Measurements from ENCODE around the gene SBNO2. TPM values are rescaled to one million over a fixed set of nuclear protein-coding genes. Genes with fewer than 3 reads are reported as not detected.

Gene SBNO2
- total RNA-seq, 1 donor from 2014 or later, result 131 TPM

DNA sequence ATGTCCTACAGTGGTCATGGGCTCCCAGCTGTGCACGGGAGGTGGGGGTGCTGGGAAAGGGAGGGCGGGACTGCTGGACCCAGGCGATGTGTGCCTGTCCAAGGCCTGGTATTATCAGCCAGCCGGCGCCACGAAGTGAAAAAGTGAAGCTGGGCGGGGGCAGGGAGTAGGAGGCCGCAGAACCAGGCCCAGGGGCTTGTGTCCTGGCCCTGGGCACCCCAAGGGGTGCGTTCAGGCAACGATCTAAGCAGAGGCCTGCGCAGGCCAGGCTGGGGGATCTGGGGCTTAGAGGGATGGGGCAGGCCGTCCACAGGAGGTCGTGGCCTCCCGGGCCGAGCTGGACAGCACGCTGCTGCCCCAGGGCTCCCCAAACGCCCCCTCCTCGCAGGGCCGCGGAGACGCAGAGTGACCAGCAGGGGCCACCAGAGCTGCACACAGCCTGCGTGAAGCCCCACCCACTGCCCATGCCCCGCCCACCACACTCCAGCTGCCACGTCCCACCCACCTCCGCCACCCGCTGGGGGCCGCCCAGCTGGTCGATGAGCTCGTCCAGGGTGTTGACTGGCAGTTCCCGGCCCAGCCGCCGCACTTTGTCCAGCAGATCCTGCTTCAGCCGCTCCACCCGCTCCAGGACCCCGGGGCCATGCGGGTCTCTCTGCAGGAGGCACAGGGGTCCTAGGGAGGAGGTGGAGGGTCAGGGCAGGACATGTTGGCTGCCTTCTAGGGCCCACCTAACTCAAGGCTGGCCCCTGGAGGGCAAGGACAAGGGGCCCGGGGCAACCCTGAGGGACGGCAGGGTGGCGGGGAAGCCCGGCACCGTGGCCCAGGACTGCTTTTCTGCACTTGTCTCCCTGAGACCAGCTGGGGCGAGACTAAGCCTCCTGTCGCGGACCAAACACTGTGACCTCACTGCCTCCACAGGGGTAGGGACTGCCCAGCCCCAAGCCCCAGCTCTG lies 60.8 kb downstream of the SBNO2 start:
- DNase-seq (ENCODE audit: low spot score) (peak; percentile 98), ATAC-seq (peak; percentile 92)
- intact Hi-C loops (cut with DNase I), result loop anchor here (5.0 kb wide), 1 partner anchor 79 kb away; no protein-coding TSS in a partner anchor

- peak; percentile 61 for ATAC-seq
- intact Hi-C loops (cut with DNase I), result loop anchor here (5.0 kb wide), 1 partner anchor 80 kb away; no protein-coding TSS in a partner anchor
- no peak for DNase-seq (ENCODE audit: low spot score)
Observed at GRCh38 chr19:1112268-1113029, 61.6 kb downstream of the SBNO2 start.

- DNase-seq (ENCODE audit: low spot score), result no peak
- no peak for ATAC-seq
- intact Hi-C loops (cut with DNase I), result loop anchor here (5.0 kb wide), 1 partner anchor 81 kb away; no protein-coding TSS in a partner anchor
Observed at GRCh38 chr19:1111641-1112267, 62.3 kb downstream of the SBNO2 start.

GRCh38 chr19:1110809-1111640 lies 63.0 kb downstream of the SBNO2 start:
- intact Hi-C loops (cut with DNase I), result loop anchor here (5.0 kb wide), 1 partner anchor 81 kb away; no protein-coding TSS in a partner anchor

GRCh38 chr19:1109697-1110671 lies 64.1 kb downstream of the SBNO2 start:
- DNase-seq (ENCODE audit: low spot score) (no peak), ATAC-seq (no peak)
- intact Hi-C loops (cut with DNase I), result loop anchor here (5.0 kb wide), 1 partner anchor 82 kb away; no protein-coding TSS in a partner anchor

More at GRCh38 chr19:1110809-1111640, 63.0 kb downstream of the SBNO2 start:
- ATAC-seq (no peak), DNase-seq (ENCODE audit: low spot score) (no peak)

DNA sequence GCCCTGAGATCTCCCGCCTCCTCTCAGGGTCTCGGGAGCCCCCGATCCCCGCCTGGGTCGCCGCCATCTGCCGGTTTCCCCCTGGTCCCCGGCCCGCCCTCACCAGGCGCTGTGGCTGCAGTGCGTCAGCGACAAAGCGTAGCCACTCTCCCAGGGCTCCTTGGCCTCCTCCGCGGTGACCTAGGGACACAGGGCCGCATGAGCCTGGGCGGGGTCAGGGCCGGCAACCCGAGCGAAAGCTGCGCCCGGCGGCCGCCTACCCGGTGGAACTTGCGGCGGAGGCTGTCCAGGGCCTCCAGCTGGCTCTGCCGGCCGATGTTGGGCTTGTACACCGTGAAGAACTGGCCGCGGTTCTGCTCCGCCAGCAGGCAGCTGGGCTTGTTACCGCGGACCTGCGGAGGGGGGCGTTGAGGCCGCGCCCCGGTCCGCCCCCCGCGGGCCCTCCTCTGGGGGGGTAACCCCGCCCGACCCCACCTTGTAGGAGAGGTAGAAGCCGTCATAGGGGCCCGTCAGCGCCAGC lies 65.0 kb downstream of the SBNO2 start:
- no peak for DNase-seq (ENCODE audit: low spot score)
- no peak for ATAC-seq
- intact Hi-C loops (cut with DNase I), result no loop called here

- intact Hi-C loops (cut with DNase I), result no loop called here
- DNase-seq (ENCODE audit: low spot score) (no peak), ATAC-seq (no peak)
Observed at GRCh38 chr19:1108291-1109031, 65.6 kb downstream of the SBNO2 start.

DNA sequence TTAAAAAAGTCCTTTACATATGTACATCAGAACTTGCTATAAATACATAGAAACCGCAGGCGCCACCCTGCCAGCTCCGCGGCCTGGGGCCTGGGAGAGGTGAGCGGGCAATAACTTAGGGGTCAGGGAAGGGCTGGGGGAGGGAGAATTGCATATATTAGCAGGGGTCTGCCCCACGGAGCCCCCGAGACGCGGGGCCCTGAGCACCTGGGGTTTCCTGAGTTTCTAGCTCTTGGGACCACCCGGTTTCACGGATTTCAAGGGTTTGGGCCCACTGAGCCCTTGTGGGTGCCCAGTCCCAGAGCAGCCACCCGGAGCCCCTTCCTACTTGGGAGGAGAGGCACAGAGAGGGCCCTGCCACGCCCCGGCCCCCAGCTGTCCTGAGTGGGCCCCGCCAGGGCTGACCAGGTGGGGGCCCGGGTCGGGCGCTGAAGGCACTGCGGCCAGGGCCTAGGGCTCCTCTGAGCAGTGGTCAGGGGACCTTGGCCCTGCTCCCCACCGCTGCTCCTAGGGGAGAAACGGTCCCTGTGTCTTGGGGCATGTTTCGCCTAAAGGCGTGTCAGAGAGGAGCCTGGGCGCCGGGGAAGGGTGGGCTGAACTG lies 66.3 kb downstream of the SBNO2 start:
- intact Hi-C loops (cut with DNase I), result no loop called here
- DNase-seq (ENCODE audit: low spot score), result no peak
- no peak for ATAC-seq

DNA sequence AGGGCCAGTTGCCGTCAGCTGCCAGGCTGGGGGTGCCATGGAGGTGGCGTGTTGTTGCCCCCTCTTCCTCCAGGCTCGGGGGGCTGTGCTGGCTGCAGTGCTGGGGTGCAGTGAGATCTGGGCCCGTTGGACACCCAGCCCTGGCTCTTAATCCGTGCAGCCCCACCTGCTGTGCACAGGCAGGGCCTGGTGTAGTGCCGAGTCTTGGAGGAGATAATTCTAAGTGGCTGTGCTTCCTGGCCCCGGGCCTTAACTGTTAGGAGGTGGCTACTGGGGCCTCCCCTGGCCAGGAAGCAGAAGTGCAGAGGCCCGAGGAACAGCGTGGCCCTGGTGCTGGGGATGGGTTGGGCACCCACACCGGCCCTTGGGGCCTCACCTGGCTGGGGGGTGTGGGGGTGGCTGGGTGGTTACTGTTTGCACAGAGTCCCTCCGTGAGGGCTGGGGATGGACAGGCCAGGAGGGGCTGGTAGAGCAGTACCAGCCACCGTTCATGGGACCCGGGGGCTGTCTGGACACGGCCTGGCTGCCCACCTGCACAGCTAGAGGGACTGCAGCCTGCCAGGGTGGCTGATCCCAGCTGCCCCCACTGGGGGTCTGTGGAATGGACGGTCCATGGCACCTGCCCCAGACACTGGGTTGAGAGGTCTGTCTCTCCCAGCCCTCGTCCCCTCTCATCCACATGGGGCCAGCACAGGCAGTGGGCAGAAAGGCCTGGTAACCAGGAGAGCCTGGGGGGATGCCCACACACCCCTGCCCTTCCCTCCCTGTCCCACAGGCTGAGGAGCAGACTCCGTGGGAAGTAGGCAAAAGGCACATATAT lies 67.0 kb downstream of the SBNO2 start:
- intact Hi-C loops (cut with DNase I), result no loop called here
- DNase-seq (ENCODE audit: low spot score) (no peak), ATAC-seq (no peak)

GRCh38 chr19:1105873-1106840 lies 67.9 kb downstream of the SBNO2 start:
- DNase-seq (ENCODE audit: low spot score), result no peak
- intact Hi-C loops (cut with DNase I), result no loop called here
- no peak for ATAC-seq

- no peak for ATAC-seq
- intact Hi-C loops (cut with DNase I), result no loop called here
- DNase-seq (ENCODE audit: low spot score), result no peak
Observed at GRCh38 chr19:1105008-1105872, 68.8 kb downstream of the SBNO2 start.

DNA sequence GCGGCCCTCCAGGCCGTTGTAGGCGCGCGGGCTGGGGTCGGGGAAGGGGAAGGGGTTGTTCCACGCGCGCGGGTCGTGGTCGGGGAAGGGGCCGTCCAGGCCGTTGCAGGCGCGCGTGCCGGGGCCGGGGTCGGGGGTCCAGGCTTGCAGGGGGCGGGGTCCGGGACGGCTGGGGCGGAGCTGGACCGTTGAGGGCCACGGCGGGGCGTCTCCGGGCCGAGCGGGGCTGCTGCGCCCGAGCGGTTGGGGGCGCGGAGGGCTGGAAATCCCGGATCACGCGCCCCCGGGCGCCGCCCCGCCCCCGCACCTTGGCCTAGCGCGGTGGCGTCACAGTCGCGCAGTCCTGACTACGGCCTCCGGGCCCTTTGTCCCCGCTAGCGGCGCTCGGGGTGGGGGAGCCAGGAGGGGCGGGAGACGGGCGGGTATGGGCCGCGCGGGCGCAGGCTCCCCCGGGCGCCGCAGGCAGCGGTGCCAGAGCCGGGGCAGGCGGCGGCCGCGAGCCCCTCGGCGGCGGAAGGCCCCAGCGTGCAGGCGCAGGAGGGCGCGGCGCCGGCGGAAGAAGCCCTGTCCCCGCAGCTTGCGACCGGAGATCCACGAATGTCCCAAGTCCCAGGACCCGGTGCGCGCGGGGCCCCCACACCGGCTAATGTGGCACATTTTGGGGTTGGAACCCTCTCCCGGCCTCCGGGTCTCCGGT lies 69.6 kb downstream of the SBNO2 start:
- ATAC-seq, result no peak
- intact Hi-C loops (cut with DNase I), result no loop called here
- DNase-seq (ENCODE audit: low spot score), result peak; percentile 90

Data from sciatic nerve (tissue), 2 donors.